Muscle layer of duodenum (tissue), 2 donors: ENCODE measurements around the gene WASF2.

Experiments used
- H3K27ac ChIP-seq: one replicate; pipeline ENCODE4 v1.7.0; 2013; ENCODE audit warnings: mild to moderate bottlenecking, low read length
- H3K27me3 ChIP-seq: one replicate; pipeline ENCODE4 v1.7.0; 2013; ENCODE audit warnings: low read depth, mild to moderate bottlenecking, control low read depth, low read length
- H3K36me3 ChIP-seq, 2 donors: one replicate each; pipeline ENCODE4 v1.7.0; 2013; ENCODE audit warnings: low read length in 2 of 2, control low read depth in 1 of 2, mild to moderate bottlenecking in 1 of 2; ENCODE audit not compliant: insufficient read depth in 2 of 2, control insufficient read depth in 1 of 2
- H3K4me1 ChIP-seq, 2 donors: one replicate each; pipeline ENCODE4 v1.7.0; 2013; ENCODE audit warnings: low read length in 2 of 2, mild to moderate bottlenecking in 2 of 2, control low read depth in 1 of 2, moderate library complexity in 1 of 2; ENCODE audit not compliant: insufficient read depth in 2 of 2, control insufficient read depth in 1 of 2
- H3K4me3 ChIP-seq, 2 donors: one replicate each; pipeline ENCODE4 v1.7.0; 2013; ENCODE audit warnings: low read length in 2 of 2, low read depth in 1 of 2, mild to moderate bottlenecking in 1 of 2
- H3K9me3 ChIP-seq, 2 donors: one replicate each; pipeline ENCODE4 v1.7.0; 2013; ENCODE audit warnings: low read length in 2 of 2, control low read depth in 1 of 2, mild to moderate bottlenecking in 1 of 2; ENCODE audit not compliant: control insufficient read depth in 1 of 2
- donor health status: healthy.

Gene WASF2

DNA sequence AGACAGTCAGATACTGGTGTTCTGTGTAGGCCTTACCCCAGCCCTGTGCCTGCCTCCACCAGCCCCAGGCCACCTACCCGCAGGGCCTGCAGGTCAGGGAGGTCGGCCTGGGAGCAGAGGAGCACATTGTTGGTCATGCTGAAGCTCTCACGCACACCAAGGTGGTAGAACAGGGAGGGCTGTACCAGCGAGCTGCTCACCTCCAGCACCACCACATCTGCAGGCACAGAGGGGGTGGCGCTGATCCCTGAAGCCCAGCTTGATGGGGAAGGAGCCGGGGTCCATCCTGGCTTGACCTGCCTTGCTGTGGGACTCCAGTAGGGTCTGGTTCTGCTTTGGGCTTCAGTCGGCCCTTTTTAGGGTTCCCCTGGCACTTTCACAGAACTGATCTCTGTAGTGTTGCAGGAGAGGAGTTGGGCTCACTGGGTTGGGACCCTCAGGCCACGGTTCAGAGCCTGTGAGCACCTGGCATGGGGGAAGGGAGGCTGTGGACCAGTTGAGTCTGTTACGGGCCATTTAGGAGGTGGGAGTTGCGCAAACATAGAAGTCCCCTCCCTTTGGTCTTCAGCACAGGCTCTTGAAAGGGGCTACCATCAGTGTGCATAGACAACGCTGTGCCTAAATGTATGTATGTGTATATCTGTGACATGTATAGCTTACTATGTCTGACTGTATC, 125.1 kb downstream of the WASF2 start:
- Histone ChIP-seq H3K4me3 (peak overlapping the region; percentile 66 to 72), H3K27me3 (no peaks in the 10 kb centered on the region), H3K27ac (peak overlapping the region; percentile 76), H3K9me3 (no peaks in the 10 kb centered on the region), H3K36me3 (peaks cover 17 to 37% of the 10 kb centered on the region in 2 donors), H3K4me1 (peaks cover 16 to 29% of the 10 kb centered on the region in 2 donors)

GRCh38 chr1:27363766-27364695, 125.9 kb downstream of the WASF2 start:
- H3K4me3 ChIP-seq, result peak overlapping the region in 1 of 2 donors; percentile 72
- H3K27ac ChIP-seq, result no peak overlapping the region

GRCh38 chr1:27361553-27361952, 128.4 kb downstream of the WASF2 start:
- Histone ChIP-seq H3K27me3 (no peaks in the 10 kb centered on the region), H3K9me3 (no peaks in the 10 kb centered on the region), H3K4me1 (peaks cover 8 to 29% of the 10 kb centered on the region in 2 donors), H3K36me3 (peaks cover 21 to 67% of the 10 kb centered on the region in 2 donors), H3K4me3 (no peak overlapping the region), H3K27ac (no peak overlapping the region)

More at GRCh38 chr1:27363766-27364695, 125.9 kb downstream of the WASF2 start:
- H3K4me1 ChIP-seq, result peaks cover 16 to 29% of the 10 kb centered on the region in 2 donors
- H3K27me3 ChIP-seq, result no peaks in the 10 kb centered on the region
- no peaks in the 10 kb centered on the region for H3K9me3 ChIP-seq
- peaks cover 21 to 44% of the 10 kb centered on the region in 2 donors for H3K36me3 ChIP-seq

GRCh38 chr1:27361044-27361402, 128.9 kb downstream of the WASF2 start:
- Histone ChIP-seq H3K27me3 (no peaks in the 10 kb centered on the region), H3K27ac (no peak overlapping the region), H3K36me3 (peaks cover 24 to 72% of the 10 kb centered on the region in 2 donors), H3K4me1 (peaks cover 8 to 29% of the 10 kb centered on the region in 2 donors), H3K4me3 (no peak overlapping the region), H3K9me3 (no peaks in the 10 kb centered on the region)

DNA sequence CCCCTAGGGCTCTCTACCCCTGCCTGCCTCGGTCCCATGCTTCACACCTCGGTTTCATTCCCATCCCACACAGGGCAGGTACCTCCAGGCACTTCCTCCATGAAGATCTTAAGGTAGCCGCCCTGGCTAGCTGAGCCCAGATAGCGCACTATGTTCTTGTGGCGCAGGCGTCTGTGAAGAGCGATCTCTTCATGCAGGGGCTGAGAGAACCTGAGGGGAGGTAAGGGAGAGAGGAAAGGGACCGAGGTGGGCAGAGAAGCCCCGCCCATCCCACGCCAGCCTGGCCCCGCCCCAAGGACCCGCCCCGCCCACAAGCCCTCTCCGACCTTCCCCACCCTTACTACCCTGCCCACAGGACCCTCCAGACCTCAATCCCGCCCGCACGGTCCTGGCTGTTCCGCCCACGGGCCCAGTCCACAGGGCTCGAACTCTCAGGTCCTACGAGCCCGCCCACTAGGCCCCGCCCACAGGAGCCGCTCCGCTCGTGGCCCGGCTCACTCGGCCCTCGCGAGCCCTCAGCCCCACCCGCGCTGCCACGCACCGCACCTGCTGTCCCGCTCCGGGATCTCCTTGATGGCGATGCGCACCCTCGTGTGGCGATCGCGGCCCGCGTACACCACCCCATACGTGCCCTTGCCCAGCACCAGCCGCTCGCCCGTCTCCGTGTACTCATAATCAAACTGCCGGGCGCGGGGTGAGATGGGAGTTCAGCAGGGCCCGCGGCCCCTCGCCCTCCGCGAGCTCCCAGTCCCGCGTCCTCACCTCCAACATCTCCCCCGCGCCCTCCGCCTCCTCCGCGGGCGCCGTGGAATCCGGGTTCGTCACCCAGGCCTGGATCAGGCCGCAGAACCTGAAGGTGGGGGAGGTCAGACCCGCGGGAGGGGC, 129.6 kb downstream of the WASF2 start:
- peak overlapping the region in 1 of 2 donors; percentile 52 for H3K4me3 ChIP-seq
- H3K9me3 ChIP-seq, result no peaks in the 10 kb centered on the region

DNA sequence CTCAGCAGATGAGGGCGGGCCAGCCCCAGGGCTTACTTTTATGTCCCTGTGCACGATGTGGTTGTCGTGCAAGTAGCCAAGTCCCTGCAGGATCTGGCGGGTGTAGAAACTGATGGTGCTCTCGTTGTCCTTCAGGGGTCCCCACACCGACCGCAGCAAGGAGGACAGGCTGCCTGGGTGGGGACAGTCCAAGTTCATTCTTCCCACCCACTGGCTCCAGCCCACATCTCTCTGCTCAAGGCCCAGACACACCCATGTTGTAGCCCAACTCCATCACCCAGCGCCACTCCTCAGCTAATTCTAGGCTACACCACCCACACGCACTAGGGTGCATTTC, 130.2 kb downstream of the WASF2 start:
- Histone ChIP-seq H3K9me3 (no peaks in the 10 kb centered on the region), H3K4me1 (peaks cover 3 to 24% of the 10 kb centered on the region in 2 donors), H3K27me3 (no peaks in the 10 kb centered on the region), H3K27ac (no peak overlapping the region), H3K36me3 (peaks cover 33 to 80% of the 10 kb centered on the region in 2 donors), H3K4me3 (no peak overlapping the region)

More for the DNA sequence above, 129.6 kb downstream of the WASF2 start:
- Histone ChIP-seq H3K27me3 (no peaks in the 10 kb centered on the region), H3K36me3 (peaks cover 30 to 78% of the 10 kb centered on the region in 2 donors), H3K27ac (no peak overlapping the region), H3K4me1 (peaks cover 8 to 29% of the 10 kb centered on the region in 2 donors)

GRCh38 chr1:27358928-27359313, 131.0 kb downstream of the WASF2 start:
- H3K36me3 ChIP-seq, result peaks cover 33 to 81% of the 10 kb centered on the region in 2 donors
- H3K4me3 ChIP-seq, result no peak overlapping the region
- H3K9me3 ChIP-seq, result no peaks in the 10 kb centered on the region
- H3K27me3 ChIP-seq, result no peaks in the 10 kb centered on the region
- no peak overlapping the region for H3K27ac ChIP-seq
- H3K4me1 ChIP-seq, result peaks cover 0 to 15% of the 10 kb centered on the region in 2 donors

DNA sequence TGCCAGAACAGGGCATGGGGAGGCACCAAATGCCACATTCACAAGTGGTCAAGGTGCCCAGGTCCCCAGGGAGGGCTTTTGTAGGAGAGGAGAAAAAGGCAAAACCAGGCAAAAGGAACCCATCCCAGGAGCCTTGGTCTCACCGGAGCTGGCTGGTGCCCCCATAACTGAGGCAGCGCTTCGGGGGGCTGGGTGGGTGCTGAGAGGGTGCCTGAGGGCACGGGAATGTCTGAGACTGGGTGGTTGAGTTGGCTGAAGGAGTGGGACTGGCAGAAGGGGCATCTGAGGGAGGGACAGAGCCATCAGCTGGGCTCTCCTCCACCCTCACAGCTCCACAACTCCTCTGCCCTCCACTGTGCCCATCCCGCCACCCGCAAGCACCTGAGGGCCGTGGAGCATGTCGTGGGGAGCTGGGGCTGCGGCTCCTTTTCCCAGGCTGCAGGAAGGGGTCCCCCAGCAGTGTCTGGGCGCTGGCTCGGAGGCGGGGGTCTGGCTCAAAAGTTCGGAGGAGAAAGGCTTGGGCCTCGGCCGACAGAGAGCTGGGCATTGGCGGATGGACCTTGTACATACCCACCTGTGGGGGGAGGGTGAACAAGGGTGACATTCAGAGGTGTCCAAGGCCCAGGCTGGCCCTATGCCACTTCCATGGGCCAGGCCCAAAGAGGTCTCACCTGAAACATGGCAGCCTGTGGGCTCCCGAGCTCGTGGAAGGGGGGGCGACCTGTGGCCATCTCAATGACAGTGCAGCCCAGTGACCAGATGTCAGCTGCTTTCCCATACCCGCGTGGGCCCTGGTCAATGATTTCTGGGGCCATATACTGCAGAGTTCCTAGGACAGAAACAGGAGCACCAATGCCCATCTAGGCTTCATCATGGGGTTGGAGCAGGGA, 131.7 kb downstream of the WASF2 start:
- no peaks in the 10 kb centered on the region for H3K27me3 ChIP-seq
- peaks cover 33 to 81% of the 10 kb centered on the region in 2 donors for H3K36me3 ChIP-seq
- H3K4me3 ChIP-seq, result no peak overlapping the region
- H3K4me1 ChIP-seq, result peaks cover 0 to 15% of the 10 kb centered on the region in 2 donors
- no peak overlapping the region for H3K27ac ChIP-seq
- no peaks in the 10 kb centered on the region for H3K9me3 ChIP-seq

DNA sequence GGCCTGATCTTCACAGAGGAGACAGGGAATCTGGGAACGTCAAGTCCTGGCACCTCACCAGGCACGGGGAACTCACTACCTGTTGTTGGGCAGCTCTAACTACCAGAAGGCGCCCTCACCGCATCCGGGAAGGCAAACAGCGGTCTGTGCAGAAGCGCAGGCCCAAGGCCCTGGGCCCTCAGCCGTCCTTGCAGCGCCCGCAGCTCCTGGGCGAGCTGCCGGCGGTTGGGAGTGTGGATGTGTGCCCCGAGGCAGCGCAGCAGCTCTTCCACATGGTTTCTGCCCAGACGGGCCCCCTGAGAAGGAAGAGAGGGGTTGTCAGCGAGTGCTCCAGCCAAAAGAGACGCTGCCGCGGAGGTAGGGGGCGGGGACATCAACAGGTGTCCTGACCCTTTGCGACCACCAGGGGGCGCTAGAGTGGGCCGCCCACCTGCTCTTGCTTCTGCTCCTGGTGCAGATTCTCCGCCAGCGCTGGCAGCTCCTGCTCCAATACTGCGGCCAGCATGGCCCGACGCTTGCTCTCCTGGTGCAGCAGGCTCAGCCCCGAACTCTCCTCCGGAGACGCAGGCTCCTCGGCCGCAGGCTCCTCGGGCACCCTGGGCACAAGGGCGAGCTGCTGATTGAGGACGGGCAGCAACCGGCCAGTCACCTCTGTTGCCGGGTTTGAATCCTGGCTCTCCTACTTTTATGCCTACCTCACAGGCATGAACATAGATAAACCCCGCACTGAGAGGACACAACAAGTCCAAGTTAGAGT, 132.5 kb downstream of the WASF2 start:
- Histone ChIP-seq H3K4me3 (peak overlapping the region; percentile 37 to 50), H3K36me3 (peaks cover 32 to 77% of the 10 kb centered on the region in 2 donors), H3K27ac (no peak overlapping the region), H3K27me3 (no peaks in the 10 kb centered on the region), H3K9me3 (no peaks in the 10 kb centered on the region), H3K4me1 (peaks cover 0 to 15% of the 10 kb centered on the region in 2 donors)
